Hematopoietic multipotent progenitor cell treated with erythropoietin and hydrocortisone succinate and interleukin-3 and kit ligand, for 17 days (in vitro differentiated cells): ENCODE measurements around the gene EME2.
A peak's percentile ranks its signal among the peaks of the same experiment; 100 is the strongest.

Experiments used
- DNase-seq: peaks from one replicate; pipeline ENCODE4 v3.0.0-alpha.2; 2015; ENCODE audit warnings: low spot score

The EME2 gene

DNA sequence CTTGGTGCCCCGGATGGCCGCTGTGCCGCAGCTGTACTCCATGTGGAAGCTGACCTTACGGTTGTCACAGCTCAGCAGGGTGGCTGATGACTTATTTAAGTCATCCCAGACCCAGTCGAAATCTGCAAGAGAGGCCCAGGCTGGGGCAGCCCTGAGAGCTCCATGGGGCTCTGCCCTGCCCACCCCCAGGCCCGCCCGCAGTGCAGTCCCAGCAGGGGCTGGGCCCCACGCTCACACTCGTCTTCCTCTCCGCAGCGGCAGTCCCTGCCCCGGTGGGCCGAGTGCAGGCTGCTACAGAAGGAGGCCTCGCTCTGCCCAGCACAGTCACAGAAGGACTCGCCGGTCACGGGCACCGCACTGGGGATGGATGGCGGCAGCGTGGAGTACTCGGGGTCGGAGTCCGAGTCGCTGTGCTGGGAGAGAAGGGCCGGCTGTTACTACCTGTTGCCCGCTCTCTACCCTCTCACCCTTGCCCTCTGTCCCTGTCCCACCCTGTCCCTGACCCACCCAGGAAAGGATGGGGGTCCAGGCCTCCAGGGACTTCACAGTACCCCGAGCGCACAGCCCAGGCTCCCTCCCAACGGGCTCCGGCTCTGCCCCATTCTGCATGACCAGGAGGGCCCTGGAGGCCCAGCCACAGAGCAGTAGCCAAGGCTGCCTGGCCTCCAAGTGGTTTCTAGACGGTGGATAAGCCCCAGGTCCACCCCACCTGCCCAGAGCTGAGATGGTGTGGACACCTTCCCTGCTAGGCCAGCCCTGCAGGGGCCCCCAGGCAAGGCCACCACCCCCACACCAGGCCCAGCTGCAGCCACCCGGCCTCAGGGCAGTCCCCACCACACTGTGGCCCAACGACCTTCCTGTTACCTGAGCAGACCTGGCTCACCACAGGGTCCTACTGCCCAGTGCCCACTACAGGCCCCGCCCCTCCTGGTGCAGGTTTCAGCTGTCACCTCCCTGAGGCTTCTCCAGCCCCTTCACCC, 5.9 kb downstream of the EME2 start:
- DNase-seq, result no peak

GRCh38 chr16:1779234-1779701, 6.7 kb downstream of the EME2 start:
- no peak for DNase-seq

- DNase-seq, result no peak
Observed at GRCh38 chr16:1779741-1780676, 7.4 kb downstream of the EME2 start.

DNA sequence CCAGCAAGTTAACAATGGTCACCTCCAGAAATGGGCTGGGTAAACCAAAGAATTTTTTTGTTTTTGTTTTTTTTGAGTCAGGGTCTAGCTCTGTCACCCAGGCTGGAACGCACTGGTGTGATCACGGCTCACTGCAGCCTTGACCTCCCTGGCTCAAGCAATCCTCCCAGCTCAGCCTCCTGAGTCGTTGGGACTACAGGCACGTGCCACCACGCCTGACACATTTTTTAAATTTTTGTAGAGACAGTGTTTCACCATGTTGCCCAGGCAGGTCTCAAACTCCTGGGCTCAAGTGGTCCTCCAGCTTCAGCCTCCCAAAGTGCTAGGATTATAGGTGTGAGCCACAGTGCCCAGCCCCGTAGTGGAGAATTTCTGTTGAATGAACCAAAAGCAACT, 8.1 kb downstream of the EME2 start:
- DNase-seq, result no peak

DNA sequence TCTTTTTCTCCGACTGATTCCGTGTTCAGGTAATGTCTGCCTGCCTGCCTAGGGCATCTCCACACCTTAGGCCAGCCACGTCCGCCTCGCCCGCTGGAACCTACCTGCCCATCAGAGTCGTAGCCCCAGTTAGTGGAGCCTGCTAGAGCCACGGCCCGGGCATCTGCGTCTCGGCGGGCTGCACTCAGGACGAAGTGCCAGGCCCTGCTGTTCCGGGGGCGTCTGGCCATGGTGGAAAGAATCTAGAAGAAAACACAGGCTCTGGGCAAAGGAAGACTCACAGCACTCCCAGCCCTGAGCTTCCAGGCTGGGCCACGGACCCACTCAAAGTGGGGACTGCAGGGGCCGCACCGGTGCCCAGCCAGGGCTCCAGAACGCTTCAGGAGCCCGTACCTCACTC, 8.6 kb downstream of the EME2 start:
- DNase-seq, result no peak

DNA sequence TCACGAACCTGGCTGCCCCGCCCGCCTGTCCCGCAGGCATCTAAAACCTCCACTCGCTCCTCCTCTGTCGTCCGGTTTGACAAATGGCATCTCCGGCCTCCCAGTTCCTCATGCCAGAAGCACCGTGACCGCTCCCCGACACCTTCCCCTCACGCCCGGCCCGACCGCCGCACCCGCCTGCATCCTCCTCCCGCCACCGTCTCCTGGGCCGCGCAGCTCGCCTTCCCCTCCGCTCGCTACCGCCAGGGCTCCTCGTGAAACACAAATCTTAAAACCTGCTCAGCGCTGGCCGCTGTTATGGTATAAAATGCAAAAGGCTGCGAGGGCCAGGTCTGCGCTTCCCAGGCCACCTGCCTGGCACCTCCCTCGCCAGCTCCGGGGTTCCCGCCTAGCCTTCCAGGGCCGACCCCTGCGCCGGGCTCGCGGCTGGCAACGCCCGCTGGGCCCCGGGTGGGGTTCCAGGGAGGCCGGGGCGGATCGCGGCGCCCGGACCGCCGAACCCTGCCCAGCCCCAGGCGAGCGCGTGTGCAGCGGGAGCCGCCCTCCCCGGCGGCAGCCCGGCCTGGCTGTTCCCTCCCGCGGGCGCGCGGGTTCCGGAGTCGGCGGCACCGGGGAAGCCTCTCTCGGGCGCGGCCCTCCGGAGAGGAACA, 9.3 kb downstream of the EME2 start:
- DNase-seq, result no peak

DNA sequence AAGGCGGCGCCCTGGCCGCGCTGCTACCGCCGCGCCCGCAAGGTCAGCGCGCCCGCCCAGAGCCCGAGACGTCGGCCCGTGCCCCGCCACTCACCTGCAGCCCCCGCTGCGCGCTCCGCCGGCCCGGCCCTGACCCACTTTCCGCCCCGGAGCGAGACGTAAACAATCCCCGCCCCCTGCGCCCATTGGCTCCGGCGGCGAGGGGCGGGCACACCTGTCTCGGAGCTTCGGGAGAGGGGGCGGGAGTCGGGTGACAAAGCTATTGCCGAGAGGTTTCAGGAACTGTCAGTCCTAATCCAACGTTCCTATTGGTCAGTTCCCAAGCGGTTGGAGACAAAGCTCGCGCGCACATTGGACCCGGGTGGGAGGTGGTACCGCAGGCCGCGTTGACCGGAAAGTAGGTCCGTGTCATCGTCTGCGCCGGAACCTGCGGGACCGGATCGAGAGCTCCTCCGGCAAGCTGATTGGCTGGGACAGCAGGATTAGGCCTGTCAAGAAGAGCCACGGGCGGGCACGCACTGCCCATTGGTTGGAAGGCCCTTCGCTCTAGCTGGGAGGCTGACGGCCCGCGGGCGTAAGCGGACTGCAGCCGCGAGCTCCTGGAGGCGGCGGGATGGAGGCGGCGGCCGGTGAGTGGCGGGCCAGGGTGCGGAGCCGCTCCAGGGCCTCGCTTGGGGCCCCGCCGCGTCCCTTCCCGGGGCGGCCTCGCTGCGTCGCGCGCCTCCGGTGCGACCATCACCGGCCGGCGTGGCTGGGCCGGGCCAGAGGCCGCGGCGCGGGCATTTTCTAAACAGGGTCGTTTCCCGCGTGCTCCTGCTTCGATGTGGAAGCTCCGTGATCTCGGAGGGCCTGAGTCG, 10.0 kb downstream of the EME2 start, which contains the start of the genes NUBP2 and SPSB3:
NUBP2 (plus strand) TSS at position 553 of the 857 bp plus-strand sequence; CDS start at position 614, 61 bp downstream.
SPSB3 (minus strand) TSS at position 164 of the 857 bp plus-strand sequence. CDS start 1,088 bp downstream, outside the sequence.
- peak; percentile 100 for DNase-seq

DNA sequence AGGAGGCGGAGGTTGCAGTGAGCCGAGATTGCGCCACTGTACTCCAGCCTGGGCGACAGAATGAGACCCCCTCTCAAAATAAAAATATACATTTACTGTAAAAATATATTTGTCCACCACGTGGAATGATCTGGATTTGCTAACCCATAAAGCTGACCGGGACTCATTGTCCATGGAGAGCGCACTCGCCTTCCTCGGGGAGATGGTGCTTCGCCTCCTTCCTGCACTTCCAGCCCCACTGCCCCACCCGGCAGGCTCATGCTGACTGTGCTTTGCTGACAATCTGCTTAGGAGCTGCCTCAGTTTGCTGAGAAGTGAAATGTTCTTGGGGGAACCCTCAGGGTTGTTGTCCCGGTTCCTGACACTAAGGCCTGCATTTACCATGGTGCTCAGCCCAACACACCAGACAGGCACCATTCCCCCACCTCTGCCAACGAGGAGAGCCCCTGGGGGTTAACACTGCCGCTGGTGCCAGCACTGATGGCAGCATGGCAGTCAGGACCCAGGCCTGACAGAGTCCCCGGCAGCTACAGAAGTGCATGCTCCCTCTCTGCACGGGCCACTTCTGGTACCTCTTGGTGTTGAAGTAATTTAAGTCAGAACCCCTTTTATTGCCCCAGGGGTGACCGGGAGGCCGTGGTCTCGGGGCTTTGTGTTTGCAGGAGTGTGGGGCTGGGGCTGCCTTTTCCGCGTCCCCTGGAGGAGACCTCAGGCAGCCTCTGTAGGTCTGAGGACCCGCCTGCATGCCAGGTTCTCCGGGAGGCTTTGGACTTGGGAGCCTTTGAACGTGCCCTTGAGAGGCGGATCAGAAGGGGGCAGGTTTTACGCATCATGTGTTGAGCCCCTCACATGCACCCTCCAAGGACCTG, 12.6 kb downstream of the EME2 start:
- no peak for DNase-seq

DNA sequence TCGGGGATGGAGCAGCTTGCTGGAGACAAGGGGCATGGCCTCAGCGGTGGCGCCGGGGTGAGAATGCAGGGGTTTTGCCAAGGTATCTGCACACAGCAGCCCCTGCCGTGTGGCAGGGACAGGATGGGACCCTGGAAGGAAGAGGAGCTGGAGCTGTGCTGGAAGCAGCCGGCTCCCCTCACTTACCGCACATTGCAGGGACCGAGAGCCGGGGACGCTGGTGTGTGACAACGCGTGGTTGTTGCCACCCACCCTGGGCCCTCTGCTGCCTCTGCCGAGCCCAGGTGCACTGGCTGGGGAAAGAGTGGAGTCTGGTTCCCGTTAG, 13.2 kb downstream of the EME2 start:
- DNase-seq, result no peak

DNA sequence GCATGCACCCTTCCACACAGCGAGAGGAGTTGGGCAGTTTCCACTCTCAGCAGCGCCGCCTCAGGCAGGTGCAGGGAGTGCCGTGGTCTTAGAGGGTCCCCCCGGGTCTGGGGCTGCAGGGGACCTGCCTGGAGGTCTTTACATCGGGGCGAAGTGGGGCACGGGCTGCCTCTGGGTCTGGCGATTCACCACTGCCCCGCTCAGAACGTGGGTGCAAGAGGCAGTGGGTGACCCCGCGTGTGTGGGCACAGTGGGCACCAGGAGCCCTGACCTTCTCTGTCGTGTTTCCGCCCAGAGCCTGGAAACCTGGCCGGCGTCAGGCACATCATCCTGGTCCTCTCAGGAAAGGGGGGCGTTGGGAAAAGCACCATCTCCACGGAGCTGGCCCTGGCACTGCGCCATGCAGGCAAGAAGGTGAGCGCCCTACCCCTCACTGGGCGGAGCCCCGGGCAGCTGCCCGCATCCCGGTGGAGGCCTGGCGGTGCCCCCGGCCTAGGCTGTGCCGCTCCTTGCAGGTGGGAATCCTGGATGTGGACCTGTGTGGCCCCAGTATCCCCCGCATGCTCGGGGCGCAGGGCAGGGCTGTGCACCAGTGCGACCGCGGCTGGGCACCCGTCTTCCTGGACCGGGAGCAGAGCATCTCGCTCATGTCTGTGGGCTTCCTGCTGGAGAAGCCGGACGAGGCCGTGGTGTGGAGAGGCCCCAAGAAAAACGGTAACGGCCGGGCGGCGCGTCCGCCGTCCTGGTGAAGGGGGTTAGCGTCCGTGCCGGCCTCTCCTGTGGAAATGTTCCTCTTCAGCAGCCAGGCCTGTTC, 13.8 kb downstream of the EME2 start:
- DNase-seq, result no peak

- no peak for DNase-seq
Observed at GRCh38 chr16:1787056-1787321, 14.4 kb downstream of the EME2 start.

GRCh38 chr16:1787322-1788094, 14.9 kb downstream of the EME2 start:
- no peak for DNase-seq

GRCh38 chr16:1788095-1788707, 15.6 kb downstream of the EME2 start:
- DNase-seq, result no peak

DNA sequence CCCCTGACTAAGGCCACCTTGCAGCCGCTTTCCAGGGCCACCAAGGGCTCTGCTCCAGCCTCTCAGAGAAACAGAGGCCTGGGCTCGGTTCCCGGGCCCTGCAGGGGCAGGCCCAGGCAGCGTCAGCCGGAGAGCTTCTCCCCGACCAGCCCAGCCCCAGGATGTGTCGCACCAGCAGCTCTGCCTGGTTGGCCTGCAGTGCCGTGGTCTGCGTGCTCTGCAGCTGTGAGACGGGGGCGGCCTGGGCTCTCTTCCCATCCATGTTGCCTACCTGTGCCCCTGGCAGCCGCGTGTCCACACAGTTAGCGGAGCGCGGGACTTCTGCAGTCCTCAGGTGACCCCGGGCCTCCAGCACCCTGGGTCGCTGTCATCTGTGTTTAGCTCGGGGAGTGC, 16.1 kb downstream of the EME2 start:
- no peak for DNase-seq

DNA sequence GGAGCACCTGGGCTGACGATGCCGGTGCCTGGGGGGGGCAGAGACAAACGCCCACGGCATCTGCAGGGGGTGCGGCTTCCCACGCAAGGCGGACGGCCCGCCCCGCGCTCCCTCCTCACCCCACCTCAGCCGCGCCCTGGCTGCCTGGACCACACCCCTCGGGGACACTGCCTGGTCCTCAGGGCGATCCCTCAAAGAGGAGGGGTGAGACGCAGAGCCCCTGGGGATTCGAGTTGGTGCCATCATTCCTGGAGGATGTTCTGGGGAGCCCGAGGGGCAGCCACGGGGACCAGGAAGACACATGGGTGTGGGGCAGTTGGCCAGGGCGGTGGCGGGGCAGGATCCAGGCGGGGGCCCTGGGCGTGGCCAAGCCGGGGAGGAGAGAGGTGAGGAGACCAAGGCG, 17.0 kb downstream of the EME2 start:
- DNase-seq, result no peak

GRCh38 chr16:1790261-1790610, 17.6 kb downstream of the EME2 start:
- no peak for DNase-seq

GRCh38 chr16:1790611-1791255, 18.1 kb downstream of the EME2 start:
- no peak for DNase-seq
